ENCODE data around the gene CAPN12. TPM values are rescaled to one million over a fixed set of nuclear protein-coding genes. Genes with fewer than 3 reads are reported as not detected.

CAPN12 gene
- total and polyA plus RNA-seq, 4 donors = 3.8 to 28.7 (median 8.8) TPM

DNA sequence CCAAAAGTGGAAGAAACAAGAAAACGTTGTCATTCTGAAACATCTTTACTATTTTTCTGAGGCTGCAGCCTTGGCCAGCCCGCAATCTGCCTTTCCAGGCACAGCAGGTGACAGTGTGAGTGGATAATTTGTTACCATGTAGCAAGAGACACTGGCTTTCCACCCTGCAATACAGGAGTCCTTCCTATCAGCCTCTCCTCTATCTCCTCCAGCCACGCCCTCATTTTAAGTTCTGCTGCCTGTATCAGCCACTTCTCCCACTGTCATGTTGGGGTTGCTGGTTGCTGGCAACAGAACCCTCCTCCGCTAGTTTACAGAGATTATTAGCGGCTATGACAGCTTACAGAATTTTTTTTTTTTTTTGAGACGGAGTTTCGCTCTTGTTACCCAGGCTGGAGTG is 36.8 kb upstream of the CAPN12 start:
- Histone ChIP-seq H3K27me3 (ENCODE audit: control insufficient read depth in 4 of 4, insufficient read depth in 4 of 4, low read length in 3 of 4) (no peaks in the 10 kb centered on the region), H3K4me1 (ENCODE audit: control insufficient read depth in 4 of 4, insufficient read depth in 4 of 4, low read length in 3 of 4) (no peaks in the 10 kb centered on the region), H3K9ac (ENCODE audit: low read depth in 1 of 2, low read length in 2 of 2) (no peak overlapping the region), H3K36me3 (ENCODE audit: control insufficient read depth in 4 of 4, insufficient read depth in 3 of 4, low read depth in 1 of 4, low read length in 3 of 4) (no peaks in the 10 kb centered on the region), H3K9me3 (ENCODE audit: control insufficient read depth in 4 of 4, low read length in 3 of 4) (no peaks in the 10 kb centered on the region), H3K27ac (ENCODE audit: low read depth in 1 of 2, low read length in 2 of 2) (no peak overlapping the region), H3K4me3 (ENCODE audit: low read depth in 1 of 3, low read length in 3 of 3) (no peak overlapping the region)
- DNase-seq (ENCODE audit: low spot score) = no peak
- 84% methylated on average over 7 of the region's 7 CpGs for WGBS
- TF ChIP-seq ATF3 (IDR thresholded peaks at IDR 0.05) (no peak), GABPA (IDR thresholded peaks at IDR 0.05 in 1 of 2, conservative IDR thresholded peaks at IDR 0.05 in 1 of 2) (no peak), SP1 (IDR thresholded peaks at IDR 0.05) (no peak), FOXA2 (IDR thresholded peaks at IDR 0.05) (no peak), YY1 (IDR thresholded peaks at IDR 0.05) (no peak), HNF4G (IDR thresholded peaks at IDR 0.05) (no peak), CTCF (IDR thresholded peaks at IDR 0.05; ENCODE audit: low read depth, low read length, missing input control) (no peak), NR2F2 (IDR thresholded peaks at IDR 0.05) (no peak), RXRA (IDR thresholded peaks at IDR 0.05) (no peak), JUND (IDR thresholded peaks at IDR 0.05) (no peak), EGR1 (IDR thresholded peaks at IDR 0.05; ENCODE audit: low read depth in 2 of 2) (no peak), FOXA1 (IDR thresholded peaks at IDR 0.05) (no peak), RAD21 (IDR thresholded peaks at IDR 0.05) (no peak)
- TF ChIP-seq, protein P1, sequence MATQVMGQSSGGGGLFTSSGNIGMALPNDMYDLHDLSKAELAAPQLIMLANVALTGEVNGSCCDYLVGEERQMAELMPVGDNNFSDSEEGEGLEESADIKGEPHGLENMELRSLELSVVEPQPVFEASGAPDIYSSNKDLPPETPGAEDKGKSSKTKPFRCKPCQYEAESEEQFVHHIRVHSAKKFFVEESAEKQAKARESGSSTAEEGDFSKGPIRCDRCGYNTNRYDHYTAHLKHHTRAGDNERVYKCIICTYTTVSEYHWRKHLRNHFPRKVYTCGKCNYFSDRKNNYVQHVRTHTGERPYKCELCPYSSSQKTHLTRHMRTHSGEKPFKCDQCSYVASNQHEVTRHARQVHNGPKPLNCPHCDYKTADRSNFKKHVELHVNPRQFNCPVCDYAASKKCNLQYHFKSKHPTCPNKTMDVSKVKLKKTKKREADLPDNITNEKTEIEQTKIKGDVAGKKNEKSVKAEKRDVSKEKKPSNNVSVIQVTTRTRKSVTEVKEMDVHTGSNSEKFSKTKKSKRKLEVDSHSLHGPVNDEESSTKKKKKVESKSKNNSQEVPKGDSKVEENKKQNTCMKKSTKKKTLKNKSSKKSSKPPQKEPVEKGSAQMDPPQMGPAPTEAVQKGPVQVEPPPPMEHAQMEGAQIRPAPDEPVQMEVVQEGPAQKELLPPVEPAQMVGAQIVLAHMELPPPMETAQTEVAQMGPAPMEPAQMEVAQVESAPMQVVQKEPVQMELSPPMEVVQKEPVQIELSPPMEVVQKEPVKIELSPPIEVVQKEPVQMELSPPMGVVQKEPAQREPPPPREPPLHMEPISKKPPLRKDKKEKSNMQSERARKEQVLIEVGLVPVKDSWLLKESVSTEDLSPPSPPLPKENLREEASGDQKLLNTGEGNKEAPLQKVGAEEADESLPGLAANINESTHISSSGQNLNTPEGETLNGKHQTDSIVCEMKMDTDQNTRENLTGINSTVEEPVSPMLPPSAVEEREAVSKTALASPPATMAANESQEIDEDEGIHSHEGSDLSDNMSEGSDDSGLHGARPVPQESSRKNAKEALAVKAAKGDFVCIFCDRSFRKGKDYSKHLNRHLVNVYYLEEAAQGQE (IDR thresholded peaks at IDR 0.05) = no peak
- TF ChIP-seq, protein P2, sequence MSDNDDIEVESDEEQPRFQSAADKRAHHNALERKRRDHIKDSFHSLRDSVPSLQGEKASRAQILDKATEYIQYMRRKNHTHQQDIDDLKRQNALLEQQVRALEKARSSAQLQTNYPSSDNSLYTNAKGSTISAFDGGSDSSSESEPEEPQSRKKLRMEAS (IDR thresholded peaks at IDR 0.05) = no peak

DNA sequence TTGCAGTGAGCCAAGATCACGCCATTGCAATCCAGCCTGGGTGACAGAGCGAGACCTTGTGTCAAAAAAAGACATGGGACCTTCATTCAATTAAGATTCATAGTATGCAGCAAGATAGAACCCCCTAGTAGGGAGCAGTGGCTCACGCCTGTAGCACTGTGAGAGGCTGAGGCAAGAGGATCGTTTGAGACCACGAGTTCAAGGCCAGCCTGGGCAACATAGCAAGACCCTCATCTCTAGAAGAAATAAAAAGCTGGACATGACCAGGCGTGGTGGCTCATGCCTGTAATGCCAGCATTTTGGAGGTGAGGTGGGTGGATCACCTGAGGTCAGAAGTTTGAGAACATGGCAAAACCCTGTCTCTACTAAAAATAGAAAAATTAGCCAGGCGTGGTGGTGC is 36.2 kb upstream of the CAPN12 start:
- no peak overlapping the region for H3K9ac ChIP-seq (ENCODE audit: low read depth in 1 of 2, low read length in 2 of 2)
- H3K4me3 ChIP-seq (ENCODE audit: low read depth in 1 of 3, low read length in 3 of 3) = no peak overlapping the region
- WGBS = 91% methylated on average over 7 of the region's 7 CpGs
- H3K36me3 ChIP-seq (ENCODE audit: control insufficient read depth in 4 of 4, insufficient read depth in 3 of 4, low read depth in 1 of 4, low read length in 3 of 4) = no peaks in the 10 kb centered on the region
- no peaks in the 10 kb centered on the region for H3K9me3 ChIP-seq (ENCODE audit: control insufficient read depth in 4 of 4, low read length in 3 of 4)
- TF ChIP-seq, protein P2 (IDR thresholded peaks at IDR 0.05) = no peak
- TF ChIP-seq NR2F2 (IDR thresholded peaks at IDR 0.05) (no peak), YY1 (IDR thresholded peaks at IDR 0.05) (no peak), ZBTB33 (IDR thresholded peaks at IDR 0.05) (no peak)
- TF ChIP-seq, protein P1 (IDR thresholded peaks at IDR 0.05) = no peak
- H3K27me3 ChIP-seq (ENCODE audit: control insufficient read depth in 4 of 4, insufficient read depth in 4 of 4, low read length in 3 of 4) = no peaks in the 10 kb centered on the region
- no peak for DNase-seq (ENCODE audit: low spot score)
- H3K4me1 ChIP-seq (ENCODE audit: control insufficient read depth in 4 of 4, insufficient read depth in 4 of 4, low read length in 3 of 4) = no peaks in the 10 kb centered on the region
- no peak overlapping the region for H3K27ac ChIP-seq (ENCODE audit: low read depth in 1 of 2, low read length in 2 of 2)
